ENCODE results near the gene LMNA.

- no peak for TF ChIP-seq ZNF274 (IDR thresholded peaks at IDR 0.05; ENCODE audit: low read depth, low read length)
- no peak for TF ChIP-seq YY1 (IDR thresholded peaks at IDR 0.05; ENCODE audit: insufficient read depth, insufficient read length)
Observed at GRCh38 chr1:156096640-156097391, 17.7 kb upstream of the LMNA start.
